B cell (primary cell): Measurements from ENCODE around the gene NAV2.

ENCODE experiments used
- CTCF ChIP-seq: fragments of 200-600 bp; IDR thresholded peaks from one replicate; pipeline ENCODE4 v1.8.0; 2022; ENCODE audit warnings: antibody characterized with exemption, mild to moderate bottlenecking
- EZH2 ChIP-seq: IDR thresholded peaks from 2 replicates; pipeline ENCODE4 v1.6.1; 2012; ENCODE audit warnings: borderline replicate concordance, low read depth, mild to moderate bottlenecking, moderate library complexity, low read length; ENCODE audit not compliant: insufficient read depth, poor library complexity, severe bottlenecking

DNA sequence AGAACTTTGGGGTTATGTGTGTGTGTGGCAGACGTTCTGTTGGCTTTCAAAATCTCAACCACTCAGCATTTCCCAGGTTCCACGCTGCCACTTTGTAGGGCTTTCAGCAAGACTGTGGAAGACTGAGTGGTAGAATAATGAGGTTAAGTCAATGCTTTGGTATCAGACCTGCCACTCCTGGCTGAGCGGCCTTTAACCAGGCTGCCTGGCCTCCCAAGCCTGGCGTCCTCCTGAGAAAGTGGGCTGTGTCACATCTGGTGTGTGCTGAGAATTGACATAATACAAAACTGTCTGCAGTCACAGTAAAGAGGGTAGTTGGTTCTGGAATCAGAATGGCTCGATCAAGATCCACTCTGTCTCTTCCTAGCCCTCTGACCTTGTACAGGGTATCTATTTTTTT is 321.2 kb downstream of the NAV2 start:
- TF ChIP-seq EZH2: no peak
- no peak for TF ChIP-seq CTCF
